GM18873 (cell line): ENCODE data around the gene ITGA2.

Experiments
- ATAC-seq: cut with Tn5 transposase; IDR thresholded peaks from one replicate; pipeline ENCODE4 v1.9.1; 2021; ENCODE audit warnings: mild to moderate bottlenecking, moderate library complexity, moderate number of reproducible peaks; ENCODE audit not compliant: unreplicated experiment, low FRiP score

The ITGA2 gene

DNA sequence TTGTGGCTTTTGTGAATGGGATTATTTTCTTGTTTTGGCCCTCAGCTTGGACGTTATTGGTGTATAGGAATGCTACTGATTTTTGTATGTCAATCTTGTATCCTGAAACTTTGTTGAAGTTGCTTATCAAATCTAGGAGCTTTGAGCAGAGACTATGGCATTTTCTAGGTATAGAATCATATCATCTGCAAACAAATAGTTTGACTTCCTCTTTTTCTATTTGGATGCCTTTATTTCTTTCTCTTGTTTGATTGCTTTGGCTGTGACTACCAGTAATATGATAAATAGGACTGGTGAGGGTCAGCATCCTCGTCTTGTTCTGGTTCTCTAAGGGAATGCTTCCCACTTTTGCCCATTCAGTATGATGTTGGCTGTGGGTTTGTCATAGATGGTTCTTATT, 24.7 kb downstream of the ITGA2 start:
- ATAC-seq = no peak

DNA sequence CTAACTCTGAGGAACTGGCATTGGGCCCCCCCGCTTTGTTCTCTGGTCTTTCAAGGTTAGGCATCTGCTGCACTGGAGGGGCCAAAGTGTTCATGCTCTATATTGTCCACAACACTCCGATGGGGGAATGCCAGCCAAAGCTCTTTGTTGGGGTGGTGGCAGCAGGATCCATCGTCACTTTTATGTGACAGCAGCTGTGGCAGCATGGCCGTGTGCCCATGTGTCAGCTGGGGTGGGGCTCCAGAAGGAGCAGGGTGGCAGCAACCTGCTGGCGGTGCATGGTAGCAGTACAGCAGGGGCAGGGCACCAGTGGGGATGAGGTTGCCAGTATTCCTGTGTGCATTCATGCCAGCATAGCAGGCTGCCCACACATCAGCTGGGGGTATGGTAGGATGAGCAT, 28.2 kb downstream of the ITGA2 start:
- ATAC-seq = no peak

DNA sequence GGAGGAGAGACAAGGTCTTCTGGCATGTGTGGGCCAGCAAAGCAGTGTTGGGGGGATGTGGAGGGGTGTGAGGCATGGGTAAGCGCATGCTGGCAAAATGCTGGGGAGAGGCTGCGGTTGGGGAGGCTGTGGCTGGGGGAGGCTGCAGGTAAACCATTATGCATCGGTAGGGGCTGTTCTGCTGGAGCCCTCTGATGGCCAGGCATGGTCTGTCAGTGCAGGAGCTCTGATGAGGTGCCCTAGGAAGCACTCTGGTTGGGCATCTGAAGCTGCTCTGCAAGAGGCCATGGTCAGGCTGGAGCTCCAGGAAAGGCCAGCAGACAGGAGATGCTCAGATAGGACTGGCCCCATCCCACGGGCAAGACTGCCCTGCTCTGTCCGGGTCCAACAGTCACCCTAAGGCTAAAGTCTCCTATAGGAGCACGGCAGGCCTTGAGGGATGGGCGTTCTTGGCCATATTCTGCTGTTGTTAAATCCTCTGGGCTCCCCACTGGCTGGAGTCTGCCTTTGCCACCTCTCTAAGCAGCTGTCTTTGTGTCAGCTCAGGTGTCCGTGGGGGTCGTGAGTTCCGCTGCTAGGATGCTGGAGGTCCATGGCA, 28.7 kb downstream of the ITGA2 start:
- ATAC-seq = no peak

DNA sequence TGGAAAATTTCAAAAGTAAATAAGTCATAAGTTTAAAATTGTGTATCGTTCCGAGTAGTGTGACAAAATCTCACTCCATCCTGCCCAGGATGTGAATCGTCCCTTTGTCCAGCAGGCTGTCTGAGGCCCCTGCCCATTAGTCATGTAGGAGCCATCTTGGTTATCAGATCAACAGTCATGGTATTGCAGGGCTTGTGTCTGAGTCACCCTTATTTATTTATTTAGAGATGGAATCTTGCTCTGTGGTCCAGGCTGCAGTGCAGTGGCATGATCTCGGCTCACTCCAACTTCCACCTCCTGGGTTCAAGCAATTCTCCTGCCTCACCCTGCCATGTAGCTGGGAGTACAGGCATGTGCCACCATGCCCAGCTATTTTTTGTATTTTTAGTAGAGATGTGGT, 30.2 kb downstream of the ITGA2 start:
- no peak for ATAC-seq

DNA sequence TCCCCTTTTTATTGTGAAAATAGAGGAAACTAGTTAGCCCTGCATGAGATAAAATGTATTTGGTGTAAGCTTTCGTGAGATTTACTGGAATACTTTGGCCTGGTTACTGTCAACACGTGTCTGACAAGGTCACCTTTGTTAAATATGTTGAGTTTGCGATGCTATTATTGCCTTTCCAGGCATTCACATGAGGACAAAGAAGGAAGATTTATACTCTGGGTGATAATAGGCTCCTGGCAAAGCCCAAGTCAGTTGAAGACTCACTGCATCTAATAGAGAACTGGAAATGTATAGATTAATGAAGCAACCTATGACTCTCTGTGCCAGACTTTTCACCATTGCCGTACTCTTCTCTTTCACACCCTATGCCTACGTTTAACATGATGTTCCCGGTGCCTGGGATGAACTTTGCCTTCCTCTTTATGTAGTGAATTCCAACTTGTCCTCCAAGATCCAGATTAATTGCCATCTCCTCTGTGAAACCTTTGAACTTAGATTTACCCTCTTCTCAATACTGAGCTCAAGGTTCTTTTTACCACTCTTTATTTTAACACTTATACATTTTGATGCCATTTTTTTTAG, 33.9 kb downstream of the ITGA2 start:
- ATAC-seq = no peak

DNA sequence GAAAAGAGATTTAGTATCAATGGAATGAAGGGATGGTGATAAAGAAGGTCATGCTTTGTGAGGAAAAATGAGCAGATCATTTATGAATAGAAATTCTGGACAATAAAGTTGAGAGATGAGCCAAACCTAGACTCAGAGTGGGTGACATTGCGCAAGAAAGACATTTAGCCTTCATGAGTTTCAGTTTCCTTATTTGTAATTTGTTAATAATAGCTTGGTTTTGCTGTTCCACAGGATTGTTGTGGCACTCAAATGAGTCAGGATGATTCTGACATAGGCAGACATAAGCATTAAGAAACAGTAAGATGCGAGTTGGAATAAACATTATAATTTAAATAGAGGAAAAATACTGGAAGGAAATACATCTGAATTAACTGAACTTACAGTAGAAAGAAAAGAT, 34.8 kb downstream of the ITGA2 start:
- peak; percentile 90 for ATAC-seq

DNA sequence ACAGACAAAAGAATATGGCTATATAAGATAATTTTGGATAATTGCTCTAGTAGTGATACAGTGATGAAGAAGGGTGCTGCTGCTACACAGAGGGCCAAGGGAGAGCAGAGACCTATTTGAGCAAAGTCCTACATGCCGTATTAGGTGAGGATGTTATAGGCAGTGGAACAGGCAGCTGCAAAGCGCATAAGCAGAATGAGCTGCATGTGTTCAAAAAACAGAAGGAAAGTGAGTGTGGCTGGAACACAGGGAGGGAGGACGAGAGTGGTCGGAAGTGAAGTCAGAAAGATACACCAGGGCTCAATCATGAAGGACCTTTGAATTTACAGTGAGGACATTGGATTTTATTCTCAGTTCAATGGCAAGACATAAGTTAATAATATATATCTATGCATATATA, 35.4 kb downstream of the ITGA2 start:
- ATAC-seq = no peak

DNA sequence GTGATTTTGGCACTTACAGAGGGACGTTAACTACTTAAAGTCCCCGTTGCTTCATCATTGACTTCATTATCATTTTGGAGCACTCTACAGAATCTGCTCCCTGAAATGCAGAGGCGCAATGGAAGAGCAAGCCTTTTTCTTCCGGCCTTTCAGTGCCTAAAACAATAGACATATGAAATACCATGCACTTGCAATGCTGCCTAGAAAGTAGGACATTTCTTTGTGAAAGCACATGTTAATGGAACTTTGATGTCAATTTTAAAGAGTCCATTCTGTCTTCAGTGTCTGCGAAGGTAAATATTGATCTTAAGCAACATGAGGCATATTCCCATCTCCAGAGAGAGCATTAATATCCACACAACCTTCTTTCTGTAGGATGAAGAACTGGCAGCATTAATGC, 36.3 kb downstream of the ITGA2 start:
- ATAC-seq = no peak

DNA sequence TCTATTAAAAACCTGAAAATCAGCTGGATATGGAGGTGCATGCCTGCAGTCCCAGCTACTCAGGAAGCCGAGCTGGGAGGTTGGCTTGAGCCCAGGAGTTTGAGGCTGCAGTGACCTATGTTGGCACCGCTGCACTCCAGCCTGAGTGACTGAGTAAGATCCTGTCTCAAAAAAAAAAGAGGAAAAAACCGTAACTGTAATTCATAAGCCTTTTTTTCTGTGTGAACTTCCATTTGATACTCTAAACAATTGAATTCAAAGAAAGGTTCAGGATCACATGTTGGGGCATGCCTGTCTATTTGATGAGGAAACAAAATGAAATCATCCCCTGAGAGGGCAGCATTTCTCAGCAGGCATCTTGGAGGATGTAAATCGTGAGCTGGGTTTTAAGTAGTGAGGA, 38.8 kb downstream of the ITGA2 start:
- ATAC-seq = no peak

DNA sequence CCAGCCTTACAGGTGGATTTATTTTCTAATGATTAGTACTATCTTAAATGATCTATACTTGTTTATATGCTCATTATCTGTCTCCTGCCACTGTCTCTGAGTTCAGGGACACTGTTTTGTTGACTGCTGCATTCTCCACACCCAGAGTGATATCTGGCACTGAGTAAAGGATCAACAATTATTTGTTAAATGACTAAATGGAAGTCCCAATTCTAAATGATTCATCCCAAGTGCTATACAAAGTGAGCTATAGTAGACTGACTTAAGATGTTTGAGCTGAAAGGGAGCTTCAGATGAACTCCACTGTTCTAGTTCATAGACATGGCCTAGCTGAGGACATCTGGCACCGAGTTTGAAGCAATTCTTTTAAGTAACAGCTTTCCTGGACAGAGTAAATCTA, 40.5 kb downstream of the ITGA2 start:
- ATAC-seq = no peak

DNA sequence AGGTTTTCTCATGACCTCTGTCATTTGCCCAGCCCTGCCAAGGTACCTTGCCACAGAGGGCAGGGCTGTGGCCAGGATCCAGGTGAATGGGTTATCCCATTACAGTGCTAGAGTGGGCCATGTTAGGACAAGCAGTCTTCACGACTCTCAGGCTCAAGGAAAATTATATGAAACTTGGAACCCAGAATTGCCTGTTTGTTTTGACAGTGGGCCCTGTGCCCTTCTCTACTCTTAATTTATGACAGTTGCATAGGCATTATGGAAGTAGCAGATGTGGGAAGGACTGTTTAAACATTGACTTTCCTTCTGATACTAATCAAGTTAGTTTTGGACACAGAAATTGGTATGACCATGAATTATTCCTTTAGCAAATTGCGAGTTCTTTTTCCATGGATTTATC, 41.7 kb downstream of the ITGA2 start:
- no peak for ATAC-seq

DNA sequence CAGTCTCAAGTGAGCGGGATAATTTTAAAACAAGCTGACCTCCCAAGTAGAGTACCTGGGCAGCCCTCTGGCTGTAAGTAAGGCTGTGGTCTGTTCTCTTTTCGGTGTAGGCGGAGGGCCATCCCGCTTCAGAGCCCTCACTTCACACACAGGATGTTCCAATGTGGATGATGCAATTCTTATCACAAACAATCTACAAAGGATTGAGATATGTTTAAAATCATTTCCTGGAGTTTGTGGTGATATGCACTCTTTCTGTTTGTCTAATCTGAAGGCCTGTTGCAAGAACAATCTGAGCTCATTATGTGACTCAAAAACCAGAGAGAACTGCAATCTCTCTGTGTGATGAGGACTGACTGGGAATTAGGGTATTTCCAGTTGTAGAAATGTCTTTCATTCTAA, 42.5 kb downstream of the ITGA2 start:
- no peak for ATAC-seq

DNA sequence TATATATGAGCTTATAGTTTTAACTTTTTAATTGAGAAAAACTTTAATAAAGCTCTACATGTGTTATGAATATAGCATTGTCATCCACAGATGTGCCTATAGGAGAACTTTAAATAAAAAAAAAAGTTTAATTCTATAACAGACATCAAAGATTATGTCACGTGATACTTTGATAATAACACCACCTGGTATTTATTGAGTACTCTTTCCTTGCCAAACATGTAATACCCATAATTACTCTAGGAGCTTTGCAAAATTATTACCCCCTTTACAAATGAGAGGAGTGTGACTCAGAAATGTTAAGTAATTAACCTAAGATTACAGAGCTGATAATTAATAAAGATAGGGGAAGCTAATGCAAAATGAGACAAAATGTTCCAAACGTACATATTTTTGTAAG, 43.0 kb downstream of the ITGA2 start:
- ATAC-seq = no peak

DNA sequence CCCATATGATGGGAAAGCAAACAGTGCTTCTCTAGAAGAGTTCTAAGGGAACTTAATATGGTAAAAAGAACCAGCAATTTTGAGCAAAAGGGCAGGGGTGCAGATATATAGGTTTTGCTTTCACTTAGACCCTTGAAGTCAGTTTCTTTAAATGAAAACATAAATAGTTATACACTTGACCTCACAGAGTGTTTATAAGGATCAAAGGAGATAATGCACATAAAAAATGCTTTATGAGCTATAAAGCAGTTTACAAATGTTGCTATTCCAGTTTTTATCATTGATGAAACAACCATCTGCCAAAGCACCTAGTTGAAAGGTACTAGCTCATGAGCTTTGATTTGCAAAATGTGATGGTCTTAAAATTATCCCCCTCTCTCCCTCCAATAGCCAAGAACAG, 45.7 kb downstream of the ITGA2 start:
- ATAC-seq = no peak

DNA sequence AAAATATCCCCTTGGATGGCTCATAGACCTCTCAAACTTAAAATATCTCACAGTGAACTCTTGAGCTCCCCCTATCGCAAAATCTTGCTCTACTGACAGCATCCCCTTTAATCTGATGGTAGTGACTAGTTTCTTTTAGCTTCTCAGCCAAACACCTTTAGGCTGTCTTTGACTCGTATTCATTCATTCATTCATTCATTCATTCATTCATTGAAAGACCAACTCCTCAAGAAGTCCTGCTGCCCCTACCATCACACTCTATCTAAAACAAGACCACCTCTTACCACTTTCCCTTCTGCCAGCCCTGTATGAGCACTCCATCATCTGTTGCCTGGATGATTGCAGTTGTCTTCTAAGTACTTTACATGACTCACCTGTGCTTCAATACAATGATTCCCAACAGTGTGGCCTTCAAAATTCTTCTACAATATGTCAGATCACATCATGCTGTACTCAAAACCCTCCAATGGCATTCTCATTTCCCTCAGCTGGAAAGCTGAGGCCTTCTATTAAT, 46.8 kb downstream of the ITGA2 start:
- no peak for ATAC-seq

DNA sequence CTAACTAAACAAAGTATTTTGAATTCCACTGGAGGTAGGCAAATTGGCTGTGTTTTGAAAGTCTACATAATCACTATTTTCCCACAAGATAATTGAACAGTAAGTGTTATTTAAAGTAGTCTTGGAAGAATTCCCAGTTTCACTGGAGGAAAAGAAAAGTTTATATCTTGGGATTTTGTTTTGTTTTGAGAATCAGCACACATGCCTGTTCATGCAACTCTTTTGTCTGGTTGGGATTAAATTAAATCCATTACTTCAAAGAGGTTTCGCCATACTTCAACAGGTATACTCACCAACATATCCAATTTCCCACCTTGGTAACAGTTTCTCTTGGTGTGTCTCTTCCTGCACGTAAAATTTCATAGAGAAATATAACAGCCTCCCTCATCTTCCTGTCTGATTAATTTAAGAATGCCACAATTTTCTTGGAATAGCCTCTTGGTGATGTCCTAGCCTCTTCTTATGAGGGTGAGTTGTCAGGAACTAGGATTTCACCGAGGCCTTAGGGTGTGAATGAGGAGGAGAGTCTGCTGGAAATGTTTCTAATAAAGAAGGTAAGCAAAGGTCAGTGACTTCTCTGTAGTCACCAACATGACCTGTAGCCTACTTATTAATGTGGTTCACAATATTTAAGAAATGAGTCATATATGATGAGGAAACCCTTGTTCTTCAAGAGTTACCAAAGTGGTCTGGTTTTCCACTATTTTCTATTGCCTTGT, 48.1 kb downstream of the ITGA2 start:
- ATAC-seq = no peak

DNA sequence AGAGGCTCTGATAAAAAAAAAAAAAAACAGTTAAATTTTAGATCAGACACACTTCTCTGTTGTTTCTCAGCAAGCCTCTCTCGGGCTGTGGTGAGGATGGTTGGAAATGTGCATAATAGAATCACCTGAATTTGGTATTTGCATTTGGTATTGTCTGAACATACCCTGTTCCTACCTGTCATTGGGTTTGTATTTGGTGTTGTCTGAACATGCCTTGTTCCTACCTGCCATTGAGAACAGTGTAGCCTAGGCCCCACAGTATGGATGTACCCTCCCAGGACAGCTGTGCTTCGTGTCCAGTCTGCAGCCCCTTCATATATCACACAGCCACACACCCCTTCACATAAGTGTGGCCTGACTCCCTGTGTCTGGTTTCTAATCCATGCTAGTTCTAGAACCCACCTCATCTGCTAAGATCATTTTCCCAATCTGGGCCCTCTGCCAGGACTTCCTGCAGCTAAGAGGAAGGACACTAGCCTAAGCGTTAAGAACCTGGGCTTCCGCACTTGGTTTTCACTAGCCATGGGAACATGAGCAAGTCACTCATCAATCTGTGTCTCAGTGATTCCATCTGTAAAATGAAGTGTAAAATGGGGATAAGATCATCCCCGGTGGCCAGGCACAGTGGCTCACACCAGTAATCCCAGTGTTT, 49.2 kb downstream of the ITGA2 start:
- ATAC-seq = no peak

DNA sequence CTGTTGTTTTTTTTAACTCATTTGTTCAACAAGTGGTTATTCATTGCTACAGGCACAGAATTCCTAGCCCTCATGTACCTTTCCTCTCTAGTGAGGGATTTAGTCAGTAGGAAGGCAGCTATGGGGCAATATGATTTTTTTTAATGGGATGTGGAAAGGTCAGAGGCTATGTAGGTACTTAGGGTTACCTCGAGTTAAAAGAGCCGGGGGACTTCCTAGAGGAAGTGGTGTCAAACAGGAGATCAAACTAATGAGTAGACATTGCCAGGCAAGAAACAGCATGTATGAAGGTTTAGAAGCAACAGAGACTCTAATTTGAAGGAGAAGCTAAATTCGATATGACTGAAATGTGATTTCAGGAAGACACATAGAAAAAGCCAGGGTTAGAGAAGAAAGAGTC, 50.7 kb downstream of the ITGA2 start:
- no peak for ATAC-seq

DNA sequence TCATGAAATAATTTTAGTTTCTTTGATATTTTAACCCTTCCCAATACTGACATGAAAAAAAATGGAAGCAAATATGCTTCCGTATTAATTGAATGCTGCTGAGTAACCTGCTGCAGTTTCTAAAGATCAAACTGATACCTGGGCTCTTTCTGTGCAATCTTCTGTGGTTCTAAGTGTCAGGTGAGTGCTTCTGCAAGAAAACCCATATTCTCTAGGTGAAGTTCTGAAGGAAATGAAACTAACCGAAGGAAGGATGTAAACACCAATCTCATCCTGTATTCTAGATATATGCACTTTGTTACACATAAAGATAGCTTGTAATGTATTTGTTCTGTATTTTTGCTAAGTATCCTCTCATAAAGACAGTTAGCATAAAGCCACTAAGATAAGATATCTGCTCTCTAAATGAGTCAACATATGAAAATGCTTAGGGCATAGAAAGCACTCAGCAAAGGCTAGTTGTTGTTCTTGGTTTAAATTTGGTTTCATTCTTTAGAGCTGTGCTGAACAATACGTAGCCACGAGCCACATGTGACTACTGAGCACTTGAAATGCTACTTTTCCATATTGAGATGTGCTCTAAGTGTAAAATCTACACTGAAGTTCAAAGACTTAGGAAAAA, 52.0 kb downstream of the ITGA2 start:
- peak; percentile 98 for ATAC-seq

DNA sequence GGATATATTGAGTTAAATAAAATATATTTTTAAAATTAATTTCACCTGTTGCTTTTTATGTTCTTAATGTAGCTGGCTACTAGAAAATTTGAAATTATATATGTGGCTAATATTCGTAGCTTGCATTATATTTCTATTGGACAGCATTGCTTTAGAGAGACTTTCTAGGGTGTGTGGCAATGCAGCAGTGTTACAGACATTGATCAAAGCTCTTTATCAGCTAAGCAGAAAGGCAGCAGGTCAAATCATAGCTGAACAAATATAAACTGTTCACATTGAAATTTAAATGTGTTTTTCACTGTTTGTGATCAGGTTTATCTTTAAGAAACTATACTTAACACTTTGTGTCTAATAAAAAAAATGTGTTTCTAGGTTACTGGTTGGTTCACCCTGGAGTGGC, 52.6 kb downstream of the ITGA2 start:
- ATAC-seq = no peak

DNA sequence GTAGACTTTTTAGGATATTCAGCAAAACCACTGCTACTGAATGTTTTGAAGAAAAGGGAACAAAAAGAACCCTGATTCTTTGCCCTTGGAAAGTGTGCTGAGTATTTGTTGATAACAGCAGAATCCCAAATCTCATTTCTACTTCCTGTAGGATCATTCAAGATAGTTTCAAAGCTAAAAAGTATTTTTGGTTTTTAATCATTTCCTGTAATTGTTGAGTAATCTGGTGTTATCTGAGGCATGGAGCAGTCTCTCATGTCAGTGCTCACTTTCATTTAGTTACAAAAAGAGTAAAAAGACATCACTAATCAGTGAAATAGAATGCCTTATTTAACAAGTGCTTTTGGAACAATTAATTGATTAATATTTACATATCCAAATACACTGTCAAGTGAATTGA, 56.1 kb downstream of the ITGA2 start:
- no peak for ATAC-seq
